ENCODE measurements around the gene TRPC3. TPM values are rescaled to one million over a fixed set of nuclear protein-coding genes. Genes with fewer than 3 reads are reported as not detected.

Gene TRPC3
- total RNA-seq, 2 donors from 2014 or later: 0.26 TPM; not detected in 1

GRCh38 chr4:121861426-121861825 is 90.4 kb downstream of the TRPC3 start:
- Histone ChIP-seq H3K4me3 (no peak overlapping the region), H3K27ac (no peak overlapping the region), H3K9me3 (no peaks in the 10 kb centered on the region), H3K4me1 (no peaks in the 10 kb centered on the region), H3K36me3 (replicated peaks in 1 of 2; ENCODE audit: insufficient read depth in 1 of 2, low read depth in 2 of 2) (peaks cover 0 to 6% of the 10 kb centered on the region in 2 donors), H3K27me3 (peaks cover 0 to 3% of the 10 kb centered on the region in 2 donors)
- intact Hi-C loops (cut with DNase I): no loop called here
- ATAC-seq (no peak), DNase-seq (no peak)
- WGBS, 2 donors: 91 to 96% methylated on average over 2 of the region's 2 CpGs
- TF ChIP-seq POLR2A (IDR thresholded peaks at IDR 0.05): no peak
- TF ChIP-seq, protein P1, sequence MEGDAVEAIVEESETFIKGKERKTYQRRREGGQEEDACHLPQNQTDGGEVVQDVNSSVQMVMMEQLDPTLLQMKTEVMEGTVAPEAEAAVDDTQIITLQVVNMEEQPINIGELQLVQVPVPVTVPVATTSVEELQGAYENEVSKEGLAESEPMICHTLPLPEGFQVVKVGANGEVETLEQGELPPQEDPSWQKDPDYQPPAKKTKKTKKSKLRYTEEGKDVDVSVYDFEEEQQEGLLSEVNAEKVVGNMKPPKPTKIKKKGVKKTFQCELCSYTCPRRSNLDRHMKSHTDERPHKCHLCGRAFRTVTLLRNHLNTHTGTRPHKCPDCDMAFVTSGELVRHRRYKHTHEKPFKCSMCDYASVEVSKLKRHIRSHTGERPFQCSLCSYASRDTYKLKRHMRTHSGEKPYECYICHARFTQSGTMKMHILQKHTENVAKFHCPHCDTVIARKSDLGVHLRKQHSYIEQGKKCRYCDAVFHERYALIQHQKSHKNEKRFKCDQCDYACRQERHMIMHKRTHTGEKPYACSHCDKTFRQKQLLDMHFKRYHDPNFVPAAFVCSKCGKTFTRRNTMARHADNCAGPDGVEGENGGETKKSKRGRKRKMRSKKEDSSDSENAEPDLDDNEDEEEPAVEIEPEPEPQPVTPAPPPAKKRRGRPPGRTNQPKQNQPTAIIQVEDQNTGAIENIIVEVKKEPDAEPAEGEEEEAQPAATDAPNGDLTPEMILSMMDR (IDR thresholded peaks at IDR 0.05): no peak

DNA sequence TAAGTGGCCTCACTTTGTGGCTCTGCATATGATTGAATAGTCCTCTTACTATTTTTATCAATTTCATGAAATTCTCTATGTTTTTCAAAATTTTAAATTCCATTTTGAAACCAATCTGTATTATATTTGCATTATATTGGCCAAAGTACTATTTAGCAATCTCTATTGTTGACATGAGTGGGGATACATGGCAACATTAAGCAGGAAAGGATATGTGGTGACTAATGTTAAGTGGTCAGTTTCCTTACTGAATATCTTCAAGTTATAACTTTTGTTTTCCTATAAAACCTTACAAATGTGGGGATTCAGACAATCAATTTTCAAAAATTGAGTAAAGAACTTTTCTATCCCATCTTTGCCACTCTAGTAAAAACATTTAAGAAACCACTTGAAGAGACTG is 91.7 kb downstream of the TRPC3 start:
- intact Hi-C loops (cut with DNase I): no loop called here
- ATAC-seq (no peak), DNase-seq (no peak)
- peaks cover 0 to 6% of the 10 kb centered on the region in 2 donors for H3K36me3 ChIP-seq (replicated peaks in 1 of 2; ENCODE audit: insufficient read depth in 1 of 2, low read depth in 2 of 2)
- H3K27me3 ChIP-seq: peaks cover 0 to 3% of the 10 kb centered on the region in 2 donors
- TF ChIP-seq, protein P1 (IDR thresholded peaks at IDR 0.05): no peak
- no peak for TF ChIP-seq POLR2A (IDR thresholded peaks at IDR 0.05)
- H3K27ac ChIP-seq: no peak overlapping the region
- H3K4me3 ChIP-seq: no peak overlapping the region
- H3K4me1 ChIP-seq: no peaks in the 10 kb centered on the region
- no peaks in the 10 kb centered on the region for H3K9me3 ChIP-seq

GRCh38 chr4:121851354-121851753 is 100.5 kb downstream of the TRPC3 start:
- WGBS, 2 donors: 84 to 92% methylated on average over 1 of the region's 1 CpG
- Histone ChIP-seq H3K4me3 (no peak overlapping the region), H3K27ac (no peak overlapping the region), H3K9me3 (no peaks in the 10 kb centered on the region), H3K36me3 (replicated peaks in 1 of 2; ENCODE audit: insufficient read depth in 1 of 2, low read depth in 2 of 2) (peaks cover 0 to 2% of the 10 kb centered on the region in 2 donors), H3K4me1 (no peaks in the 10 kb centered on the region), H3K27me3 (no peaks in the 10 kb centered on the region)
- ATAC-seq: no peak
- intact Hi-C loops (cut with DNase I): no loop called here
- no peak for DNase-seq
- no peak for TF ChIP-seq POLR2A (IDR thresholded peaks at IDR 0.05)
- TF ChIP-seq, protein P1 (IDR thresholded peaks at IDR 0.05): no peak

DNA sequence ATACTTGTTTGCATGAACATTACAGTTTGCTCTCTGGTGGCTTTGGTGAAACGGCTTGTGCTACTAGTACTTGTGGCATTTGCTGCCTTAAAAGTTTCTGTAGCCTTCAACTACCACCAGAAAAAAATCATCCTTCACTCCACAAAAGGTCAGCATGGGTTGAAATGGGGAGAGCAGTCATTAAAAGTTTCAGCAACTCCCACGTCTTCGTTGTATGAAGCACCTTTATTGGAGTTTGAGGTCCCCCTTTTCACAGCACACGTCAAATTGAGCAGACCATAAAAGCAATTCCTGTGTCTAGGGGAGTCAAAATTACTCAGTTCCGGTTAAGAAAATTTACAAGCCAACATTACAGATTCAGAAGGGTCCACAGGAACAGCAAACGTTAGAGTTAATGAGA is 105.2 kb downstream of the TRPC3 start:
- Histone ChIP-seq H3K27ac (no peak overlapping the region), H3K4me3 (no peak overlapping the region), H3K9me3 (no peaks in the 10 kb centered on the region), H3K4me1 (no peaks in the 10 kb centered on the region), H3K36me3 (replicated peaks in 1 of 2; ENCODE audit: insufficient read depth in 1 of 2, low read depth in 2 of 2) (peaks cover 0 to 5% of the 10 kb centered on the region in 2 donors), H3K27me3 (no peaks in the 10 kb centered on the region)
- WGBS, 2 donors: 74 to 86% methylated on average over 6 of the region's 6 CpGs
- intact Hi-C loops (cut with DNase I): no loop called here
- TF ChIP-seq, protein P1 (IDR thresholded peaks at IDR 0.05): no peak
- TF ChIP-seq POLR2A (IDR thresholded peaks at IDR 0.05): no peak
- no peak for ATAC-seq
- no peak for DNase-seq

DNA sequence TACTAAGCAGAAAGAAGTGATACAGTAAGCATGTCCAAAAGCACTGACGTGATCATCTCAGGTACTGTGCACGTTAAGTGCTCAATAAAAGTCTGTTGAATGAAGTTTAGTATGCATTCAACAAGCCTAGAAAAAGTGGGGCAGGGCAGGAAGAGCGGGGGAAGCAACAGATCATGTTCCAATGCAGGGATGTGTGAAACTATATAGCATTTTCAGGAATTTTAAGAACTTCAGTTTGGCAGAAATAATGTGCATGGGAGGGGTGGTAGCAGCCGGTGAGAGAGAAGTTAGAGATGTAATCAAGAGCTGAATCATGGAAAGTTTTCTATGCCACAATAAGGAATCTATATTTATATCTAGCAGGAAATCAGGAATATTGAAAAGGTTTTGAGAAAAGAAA is 109.0 kb downstream of the TRPC3 start:
- Histone ChIP-seq H3K4me3 (no peak overlapping the region), H3K36me3 (replicated peaks in 1 of 2; ENCODE audit: insufficient read depth in 1 of 2, low read depth in 2 of 2) (peaks cover 0 to 3% of the 10 kb centered on the region in 2 donors)

More for the DNA sequence above, 109.0 kb downstream of the TRPC3 start:
- DNase-seq (no peak), ATAC-seq (no peak)
- Histone ChIP-seq H3K27me3 (no peaks in the 10 kb centered on the region), H3K9me3 (no peaks in the 10 kb centered on the region), H3K27ac (no peak overlapping the region), H3K4me1 (no peaks in the 10 kb centered on the region)
- 91 to 93% methylated on average over 4 of the region's 4 CpGs for WGBS, 2 donors
- no peak for TF ChIP-seq POLR2A (IDR thresholded peaks at IDR 0.05)
- TF ChIP-seq, protein P1 (IDR thresholded peaks at IDR 0.05): no peak
- intact Hi-C loops (cut with DNase I): no loop called here
